Right cardiac atrium (tissue), 5 donors: ENCODE measurements around the gene SELENOV. TPM values are rescaled to one million over a fixed set of nuclear protein-coding genes. Genes with fewer than 3 reads are reported as not detected.
"Not testable (repeated sequence)": the region's sequence is repeated elsewhere in the genome, so short reads cannot be mapped to it uniquely, and the experiment has no call there.

Experiments
- ATAC-seq, 2 donors: fragments of 200-7000 bp; cut with Tn5 transposase; one replicate each; pipeline versions ENCODE4 v1.8.0 to v1.9.1; 2020; ENCODE audit warnings: moderate library complexity in 2 of 2, mild to moderate bottlenecking in 1 of 2
- DNase-seq, 3 donors: peaks; one replicate each; pipeline ENCODE4 v3.0.0-alpha.2; 2020
- H3K27ac ChIP-seq: one replicate; pipeline ENCODE4 v1.5.1; 2013; ENCODE audit warnings: mild to moderate bottlenecking, low read length, control low read depth, moderate library complexity
- H3K27me3 ChIP-seq: one replicate; pipeline ENCODE4 v1.6.1; 2013; ENCODE audit not compliant: control insufficient read depth, insufficient read depth
- H3K4me1 ChIP-seq: one replicate; pipeline ENCODE4 v1.6.1; 2013; ENCODE audit warnings: low read length; ENCODE audit not compliant: control insufficient read depth, insufficient read depth
- H3K4me3 ChIP-seq: one replicate; pipeline ENCODE4 v1.5.1; 2013; ENCODE audit warnings: low read length, control low read depth
- H3K9me3 ChIP-seq: one replicate; pipeline ENCODE4 v1.6.1; 2013; ENCODE audit warnings: low read length; ENCODE audit not compliant: control insufficient read depth
- WGBS: extraction: QIAGEN DNeasy Blood & Tissue Kit; methylation state at CpG from one replicate; pipeline ENCODE4 v1.1.7; 2013; 5-methylcytosine and 5-hydroxymethylcytosine counted together
- intact Hi-C, 4 donors: fragments of 100-400 bp; cut with DNase I; formaldehyde crosslinking; loops; one replicate each; pipeline versions ENCODE4 v1.11.0 to v1.14.0; 2022 to 2023
- polyA plus RNA-seq: library from polyadenylated mRNA; stranded (reverse); fragments of 200-250 nt; gene quantifications from one replicate; pipeline ENCODE4 v1.2.3, GENCODE V29; 2013
- total RNA-seq, 4 donors: library from RNA; stranded (reverse); fragmentation: NEBNext Ultra II Directional; extraction: Animal tissue kit (Norgen Biotek cat#: 25700); gene quantifications; one replicate each; pipeline ENCODE4 v1.2.1, GENCODE V29; 2021
- donor health status: healthy with polysubstance abuse.
- donor health status: DM: no; HTN: yes; CAD: no.
- donor health status: DM: no; HTN: no; CAD: no.
- donor health status: DM: no; HTN: yes; CAD: no; lungs with severe emphysema.
- donor health status: DM: yes; HTN: yes; CAD: no.

SELENOV gene
- total and polyA plus RNA-seq, 5 donors, result not detected

- H3K9me3 ChIP-seq, result no peaks in the 10 kb centered on the region
- H3K27me3 ChIP-seq, result no peaks in the 10 kb centered on the region
- 50% methylated on average over 9 of the region's 9 CpGs for WGBS
- H3K4me3 ChIP-seq, result no peak overlapping the region
- peak; percentile 56 to 86 (median 84) for DNase-seq
- intact Hi-C loops, result loop anchor here in 1 of 4 donors (5.0 kb wide), 1 partner anchor 58 kb away; the partner anchor contains the start of gene EID2B
- peak; percentile 60 to 65 for ATAC-seq
- no peaks in the 10 kb centered on the region for H3K4me1 ChIP-seq
- no peak overlapping the region for H3K27ac ChIP-seq
These were observed 40.8 kb upstream of the SELENOV start for GRCh38 chr19:39474139-39474620.

DNA sequence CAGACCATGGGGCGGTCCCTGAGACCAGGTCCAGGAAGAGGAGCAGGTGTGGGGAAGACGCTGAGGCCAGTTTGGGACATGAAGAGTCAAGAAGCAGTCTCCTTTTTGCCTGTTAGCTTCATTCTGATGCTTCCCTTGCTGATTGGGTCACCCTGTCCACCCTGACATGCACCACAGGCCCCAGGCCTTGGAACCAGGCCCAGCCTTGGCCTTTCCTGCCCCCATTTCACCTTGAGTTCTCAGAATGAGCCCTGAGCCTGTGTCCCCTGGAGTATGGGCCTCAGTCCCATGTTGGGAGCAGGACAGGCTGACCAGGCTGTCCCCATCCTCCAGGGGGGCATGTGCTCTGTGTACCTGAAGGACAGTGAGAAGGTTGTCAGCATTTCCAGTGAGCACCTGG is 39.2 kb upstream of the SELENOV start:
- Histone ChIP-seq H3K4me1 (no peaks in the 10 kb centered on the region), H3K9me3 (no peaks in the 10 kb centered on the region), H3K27me3 (no peaks in the 10 kb centered on the region), H3K27ac (no peak overlapping the region), H3K4me3 (no peak overlapping the region)
- no peak for ATAC-seq
- 100% methylated on average over 2 of the region's 2 CpGs for WGBS
- DNase-seq, result no peak
- intact Hi-C loops, result loop anchor here in 1 of 4 donors (5.0 kb wide), 1 partner anchor 57 kb away; the partner anchor contains the start of gene EID2B

DNA sequence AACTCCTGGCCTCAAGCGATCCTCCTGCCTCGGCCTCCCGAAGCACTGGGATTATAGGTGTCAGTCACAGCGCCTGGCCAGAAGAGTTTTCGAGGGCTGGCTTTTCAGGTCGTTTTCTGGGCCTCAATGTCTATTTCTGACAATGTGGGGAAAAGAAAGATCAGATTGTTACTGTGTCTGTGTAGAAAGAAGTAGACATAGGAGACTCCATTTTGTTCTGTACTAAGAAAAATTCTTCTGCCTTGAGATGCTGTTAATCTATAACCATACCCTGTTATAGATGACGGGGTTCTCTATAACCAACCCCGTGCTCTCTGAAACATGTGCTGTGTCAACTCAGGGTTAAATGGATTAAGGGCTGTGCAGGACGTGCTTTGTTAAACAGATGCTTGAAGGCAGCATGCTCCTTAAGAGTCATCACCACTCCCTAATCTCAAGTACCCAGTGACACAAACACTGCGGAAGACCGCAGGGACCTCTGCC is 35.6 kb upstream of the SELENOV start:
- 78% methylated on average over 11 of the region's 11 CpGs for WGBS
- not testable (repeated sequence) for DNase-seq, H3K4me3 ChIP-seq, H3K27ac ChIP-seq, H3K9me3 ChIP-seq, ATAC-seq, H3K4me1 ChIP-seq, H3K27me3 ChIP-seq
- intact Hi-C loops, result loop anchor here in 1 of 4 donors (5.0 kb wide), 1 partner anchor 53 kb away; the partner anchor contains the start of gene EID2B

DNA sequence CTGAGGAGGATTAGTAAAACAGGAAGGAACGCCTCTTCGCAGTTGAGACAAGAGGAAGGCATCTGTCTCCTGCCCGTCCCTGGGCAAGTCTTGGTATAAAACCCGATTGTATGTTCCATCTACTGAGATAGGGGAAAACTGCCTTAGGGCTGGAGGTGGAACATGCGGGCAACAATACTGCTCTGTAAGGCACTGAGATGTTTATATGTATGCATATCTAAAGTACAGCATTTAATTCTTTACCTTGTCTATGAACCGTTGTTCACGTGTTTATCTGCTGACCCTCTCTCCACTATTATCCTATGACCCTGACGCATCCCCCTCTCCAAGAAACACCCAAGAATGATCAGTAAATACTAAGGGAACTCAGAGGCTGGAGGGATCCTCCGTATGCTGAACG is 35.0 kb upstream of the SELENOV start:
- Histone ChIP-seq H3K4me3 (peak overlapping the region; percentile 92), H3K4me1 (peaks cover 7% of the 10 kb centered on the region), H3K27ac (peak overlapping the region; percentile 15), H3K27me3 (no peaks in the 10 kb centered on the region), H3K9me3 (no peaks in the 10 kb centered on the region)
- intact Hi-C loops, result loop anchor here in 1 of 4 donors (5.0 kb wide), 1 partner anchor 52 kb away; the partner anchor contains the start of gene EID2B
- ATAC-seq, result no peak
- 42% methylated on average over 10 of the region's 10 CpGs for WGBS
- no peak for DNase-seq

DNA sequence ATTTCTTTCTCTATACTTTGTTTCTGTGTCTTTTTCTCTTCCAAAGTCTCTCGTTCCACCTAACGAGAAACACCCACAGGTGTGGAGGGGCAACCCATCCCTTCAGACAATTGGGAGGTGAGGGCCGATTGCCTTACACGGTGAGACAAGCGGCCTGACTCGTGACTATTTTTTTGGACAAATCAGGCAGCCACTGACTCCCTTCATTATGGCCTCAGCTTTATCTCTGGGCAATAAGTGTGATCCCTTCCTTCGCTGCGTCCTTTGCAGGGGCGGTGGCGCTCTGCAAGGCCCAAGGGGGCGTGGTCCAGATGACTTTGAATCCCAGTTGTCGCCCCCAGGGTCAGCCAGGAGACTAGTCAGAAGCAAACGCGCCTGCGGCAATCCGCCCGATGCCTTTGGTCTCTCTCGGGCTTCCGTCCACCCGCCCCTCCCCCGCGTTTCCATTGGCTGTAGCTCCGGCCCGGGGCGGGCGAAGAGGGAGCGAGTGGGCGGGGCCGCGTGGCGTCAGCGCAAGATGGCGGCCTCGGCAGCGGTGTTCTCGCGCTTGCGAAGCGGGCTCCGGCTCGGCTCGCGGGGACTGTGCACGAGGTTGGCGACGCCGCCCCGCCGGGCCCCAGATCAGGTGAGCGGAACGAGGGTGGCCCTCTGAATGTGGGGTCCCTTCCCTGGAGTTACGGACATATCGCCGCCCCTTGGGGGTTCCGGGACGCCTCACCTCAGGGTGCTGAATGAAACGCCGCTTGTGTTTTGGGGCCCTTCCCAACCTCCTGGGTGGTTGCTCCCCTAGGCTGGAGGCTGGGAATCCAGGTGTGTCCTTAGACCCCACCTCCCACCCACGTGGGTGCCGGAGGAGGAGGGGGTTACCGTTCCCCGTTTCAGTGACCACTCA is 34.4 kb upstream of the SELENOV start, which contains the start of gene TIMM50:
TIMM50 (plus strand) TSS at position 502 of the 892 bp plus-strand sequence; CDS start at position 518, 16 bp downstream.
- intact Hi-C loops, result no loop called here
- H3K4me1 ChIP-seq, result peaks cover 7% of the 10 kb centered on the region
- under 1% methylated on average over 62 of the region's 62 CpGs for WGBS
- H3K4me3 ChIP-seq, result peak within 1 kb of the TSS; percentile 92
- H3K27me3 ChIP-seq, result no peaks in the 10 kb centered on the region
- peak; percentile 98 for ATAC-seq
- peak; percentile 98 to 100 (median 99) for DNase-seq
- H3K9me3 ChIP-seq, result no peaks in the 10 kb centered on the region
- peak within 1 kb of the TSS; percentile 79 for H3K27ac ChIP-seq

GRCh38 chr19:39481229-39481545 is 33.8 kb upstream of the SELENOV start:
- peak in 1 of 2 donors; percentile 3 for ATAC-seq
- no peak overlapping the region for H3K27ac ChIP-seq

DNA sequence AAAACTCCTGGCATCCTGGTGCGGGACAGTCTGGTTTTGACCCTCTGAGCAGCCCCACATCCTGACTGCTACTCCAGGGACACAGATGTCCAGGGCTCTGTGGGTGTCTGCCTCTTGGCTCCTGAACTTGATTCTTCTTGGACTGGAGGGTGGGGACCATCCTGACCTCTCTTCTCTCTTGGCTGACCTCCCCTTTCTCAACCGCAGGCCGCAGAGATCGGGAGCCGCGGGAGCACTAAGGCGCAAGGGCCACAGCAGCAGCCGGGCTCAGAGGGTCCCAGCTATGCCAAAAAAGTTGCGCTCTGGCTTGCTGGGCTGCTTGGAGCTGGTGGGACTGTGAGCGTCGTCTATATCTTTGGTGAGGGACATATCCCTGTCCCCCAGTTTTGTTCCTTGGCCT is 33.3 kb upstream of the SELENOV start:
- H3K27ac ChIP-seq, result no peak overlapping the region
- intact Hi-C loops, result no loop called here
- 70% methylated on average over 11 of the region's 11 CpGs for WGBS

More at GRCh38 chr19:39481229-39481545, 33.8 kb upstream of the SELENOV start:
- no peak for DNase-seq
- under 1% methylated on average over 12 of the region's 12 CpGs for WGBS
- H3K4me3 ChIP-seq, result peak overlapping the region; percentile 92
- no peaks in the 10 kb centered on the region for H3K9me3 ChIP-seq
- H3K27me3 ChIP-seq, result no peaks in the 10 kb centered on the region
- peaks cover 7% of the 10 kb centered on the region for H3K4me1 ChIP-seq
- intact Hi-C loops, result no loop called here

DNA sequence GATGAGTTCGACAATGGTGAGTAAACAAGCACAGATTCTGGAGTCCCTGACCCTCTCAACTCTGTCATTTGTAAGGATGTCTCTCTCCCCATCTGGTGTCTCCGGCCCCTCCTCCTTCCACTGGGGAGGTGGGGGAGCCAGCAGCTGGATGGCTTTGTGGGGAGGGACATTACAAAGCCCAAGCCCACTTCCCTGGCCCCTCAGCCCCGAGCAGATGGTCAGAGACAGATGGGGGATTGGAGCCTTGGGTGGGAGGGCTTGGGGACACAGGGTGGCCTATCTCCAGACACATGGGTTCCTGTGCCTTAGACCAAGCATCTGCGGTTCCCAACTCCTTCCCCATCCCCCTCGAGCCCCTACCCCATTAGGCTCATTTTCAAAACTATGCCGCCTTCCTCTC is 31.8 kb upstream of the SELENOV start:
- Histone ChIP-seq H3K4me1 (peaks cover 7% of the 10 kb centered on the region), H3K9me3 (no peaks in the 10 kb centered on the region)

More for the DNA sequence above, 33.3 kb upstream of the SELENOV start:
- peak in 1 of 3 donors; percentile 35 for DNase-seq
- H3K4me1 ChIP-seq, result peaks cover 7% of the 10 kb centered on the region
- no peak for ATAC-seq
- H3K4me3 ChIP-seq, result peak overlapping the region; percentile 92
- no peaks in the 10 kb centered on the region for H3K27me3 ChIP-seq
- H3K9me3 ChIP-seq, result no peaks in the 10 kb centered on the region

GRCh38 chr19:39489756-39490155 is 25.2 kb upstream of the SELENOV start:
- intact Hi-C loops, result no loop called here
- no peaks in the 10 kb centered on the region for H3K4me1 ChIP-seq
- H3K27ac ChIP-seq, result no peak overlapping the region
- DNase-seq (no peak), ATAC-seq (no peak)
- H3K27me3 ChIP-seq, result no peaks in the 10 kb centered on the region
- no peak overlapping the region for H3K4me3 ChIP-seq
- whole genome bisulfite sequencing, result 76% methylated on average over 10 of the region's 10 CpGs
- no peaks in the 10 kb centered on the region for H3K9me3 ChIP-seq

More for the DNA sequence above, 31.8 kb upstream of the SELENOV start:
- no peak for ATAC-seq
- DNase-seq, result no peak
- 79% methylated on average over 6 of the region's 6 CpGs for WGBS
- Histone ChIP-seq H3K27ac (no peak overlapping the region), H3K27me3 (no peaks in the 10 kb centered on the region), H3K4me3 (no peak overlapping the region)
- intact Hi-C loops, result no loop called here

GRCh38 chr19:39492225-39492624 is 22.7 kb upstream of the SELENOV start:
- intact Hi-C loops, result no loop called here
- Histone ChIP-seq H3K27ac (no peak overlapping the region), H3K9me3 (no peaks in the 10 kb centered on the region), H3K4me3 (no peak overlapping the region), H3K27me3 (no peaks in the 10 kb centered on the region), H3K4me1 (no peaks in the 10 kb centered on the region)
- ATAC-seq (no peak), DNase-seq (no peak)
- 94% methylated on average over 6 of the region's 6 CpGs for WGBS

DNA sequence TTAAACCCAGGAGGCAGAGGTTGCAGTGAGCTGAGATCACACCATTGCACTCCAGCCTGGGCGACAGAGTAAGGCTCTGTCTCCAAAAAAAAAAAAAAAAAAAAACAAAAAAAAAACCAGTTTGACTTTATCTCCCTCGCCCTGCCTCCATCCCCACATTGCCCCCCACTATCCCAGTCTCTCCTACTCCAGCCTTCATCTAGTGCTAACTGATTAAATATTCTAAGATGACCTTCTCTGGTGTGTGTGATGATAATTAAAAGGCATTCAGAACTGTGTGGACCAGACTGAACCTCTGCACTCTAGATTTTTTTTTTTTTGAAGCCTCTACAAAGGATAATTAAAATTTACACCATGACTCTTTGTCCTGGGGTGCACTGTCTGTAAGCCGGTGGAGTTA is 22.2 kb upstream of the SELENOV start:
- Histone ChIP-seq H3K9me3 (no peaks in the 10 kb centered on the region), H3K4me3 (no peak overlapping the region), H3K4me1 (no peaks in the 10 kb centered on the region), H3K27ac (no peak overlapping the region), H3K27me3 (no peaks in the 10 kb centered on the region)
- DNase-seq, result no peak
- ATAC-seq, result no peak
- 72% methylated on average over 3 of the region's 3 CpGs for WGBS
- intact Hi-C loops, result no loop called here
